ENCODE measurements around the gene CDHR5. TPM values are rescaled to one million over a fixed set of nuclear protein-coding genes. Genes with fewer than 3 reads are reported as not detected.

The CDHR5 gene
- total RNA-seq, 1 donor from 2014 or later, result not detected

- H4K20me1 ChIP-seq (ENCODE audit: low read depth), result peaks cover 44% of the 10 kb centered on the region
- no peaks in the 10 kb centered on the region for H3K36me3 ChIP-seq
- Mint-ChIP-seq H3K27me3 (ENCODE audit: insufficient read depth, low read depth) (peaks cover 14% of the 10 kb centered on the region), H3K27ac (no peak within 1 kb of the TSS), H3K36me3 (peaks cover 4% of the 10 kb centered on the region), H3K9me3 (no peaks in the 10 kb centered on the region), H3K4me3 (peak within 1 kb of the TSS; percentile 83), H3K4me1 (no peaks in the 10 kb centered on the region)
- H3K9me3 ChIP-seq (ENCODE audit: low read depth), result no peaks in the 10 kb centered on the region
- peak within 1 kb of the TSS; percentile 59 for H3K27ac ChIP-seq
- H3K4me2 ChIP-seq, result peak within 1 kb of the TSS; percentile 91
- H3K9ac ChIP-seq, result peak within 1 kb of the TSS; percentile 64
- H3K4me1 ChIP-seq, result no peaks in the 10 kb centered on the region
- DNase-seq (ENCODE audit: low spot score), result peak; percentile 94
- H2AFZ ChIP-seq (replicated peaks), result no peak within 1 kb of the TSS
- H3K27me3 ChIP-seq, result no peaks in the 10 kb centered on the region
- H3F3A ChIP-seq (ENCODE audit: low read depth), result peaks cover 32% of the 10 kb centered on the region
- no peak for TF ChIP-seq EZH2phosphoT487 (IDR thresholded peaks at IDR 0.05)
- TF ChIP-seq EZH2 (IDR thresholded peaks at IDR 0.05), result no peak
- TF ChIP-seq CTCF (IDR thresholded peaks at IDR 0.05), result no peak
- peak within 1 kb of the TSS; percentile 90 for H3K4me3 ChIP-seq
- H3K79me2 ChIP-seq (ENCODE audit: low read depth), result peaks cover 5% of the 10 kb centered on the region
These were observed 9.0 kb downstream of the CDHR5 start, which contains the start of gene IRF7 for GRCh38 chr11:615504-616319. Gene IRF7 (minus strand): TSS chr11:615950. CDS start chr11:615364, 586 bp downstream.

GRCh38 chr11:614623-615503 is 9.9 kb downstream of the CDHR5 start:
- Histone ChIP-seq H3K4me2 (peak overlapping the region; percentile 91), H4K20me1 (ENCODE audit: low read depth) (peaks cover 44% of the 10 kb centered on the region), H3K79me2 (ENCODE audit: low read depth) (peaks cover 5% of the 10 kb centered on the region), H3K27me3 (no peaks in the 10 kb centered on the region), H3K9ac (no peak overlapping the region), H3F3A (ENCODE audit: low read depth) (peaks cover 32% of the 10 kb centered on the region), H3K36me3 (no peaks in the 10 kb centered on the region), H2AFZ (replicated peaks) (no peak overlapping the region), H3K4me1 (no peaks in the 10 kb centered on the region), H3K9me3 (ENCODE audit: low read depth) (no peaks in the 10 kb centered on the region), H3K4me3 (peak overlapping the region; percentile 90), H3K27ac (no peak overlapping the region)
- Mint-ChIP-seq H3K36me3 (peaks cover 5% of the 10 kb centered on the region), H3K9me3 (no peaks in the 10 kb centered on the region), H3K27me3 (ENCODE audit: insufficient read depth, low read depth) (peaks cover 14% of the 10 kb centered on the region), H3K4me1 (no peaks in the 10 kb centered on the region), H3K4me3 (peak overlapping the region; percentile 83), H3K27ac (no peak overlapping the region)
- DNase-seq (ENCODE audit: low spot score), result peak; percentile 16
- no peak for TF ChIP-seq CTCF (IDR thresholded peaks at IDR 0.05)
- no peak for TF ChIP-seq EZH2phosphoT487 (IDR thresholded peaks at IDR 0.05)
- TF ChIP-seq EZH2 (IDR thresholded peaks at IDR 0.05), result no peak

- H3K27ac Mint-ChIP-seq, result no peak overlapping the region
- Histone ChIP-seq H4K20me1 (ENCODE audit: low read depth) (peaks cover 47% of the 10 kb centered on the region), H3K4me1 (no peaks in the 10 kb centered on the region), H3K9me3 (ENCODE audit: low read depth) (no peaks in the 10 kb centered on the region), H3K27ac (no peak overlapping the region), H3K9ac (no peak overlapping the region), H3K27me3 (no peaks in the 10 kb centered on the region), H3K79me2 (ENCODE audit: low read depth) (peaks cover 5% of the 10 kb centered on the region), H3K4me2 (no peak overlapping the region), H3K4me3 (no peak overlapping the region), H3K36me3 (no peaks in the 10 kb centered on the region), H3F3A (ENCODE audit: low read depth) (peaks cover 32% of the 10 kb centered on the region), H2AFZ (replicated peaks) (no peak overlapping the region)
- no peak for TF ChIP-seq EZH2 (IDR thresholded peaks at IDR 0.05)
- TF ChIP-seq EZH2phosphoT487 (IDR thresholded peaks at IDR 0.05), result no peak
- TF ChIP-seq CTCF (IDR thresholded peaks at IDR 0.05), result no peak
- peak overlapping the region; percentile 62 for H3K4me3 Mint-ChIP-seq
- H3K4me1 Mint-ChIP-seq, result no peaks in the 10 kb centered on the region
- H3K9me3 Mint-ChIP-seq, result no peaks in the 10 kb centered on the region
- DNase-seq (ENCODE audit: low spot score), result no peak
- peaks cover 5% of the 10 kb centered on the region for H3K36me3 Mint-ChIP-seq
- peaks cover 14% of the 10 kb centered on the region for H3K27me3 Mint-ChIP-seq (ENCODE audit: insufficient read depth, low read depth)
These were observed 10.6 kb downstream of the CDHR5 start for GRCh38 chr11:614021-614622.
